ENCODE measurements around the gene VAMP2.

VAMP2 gene

DNA sequence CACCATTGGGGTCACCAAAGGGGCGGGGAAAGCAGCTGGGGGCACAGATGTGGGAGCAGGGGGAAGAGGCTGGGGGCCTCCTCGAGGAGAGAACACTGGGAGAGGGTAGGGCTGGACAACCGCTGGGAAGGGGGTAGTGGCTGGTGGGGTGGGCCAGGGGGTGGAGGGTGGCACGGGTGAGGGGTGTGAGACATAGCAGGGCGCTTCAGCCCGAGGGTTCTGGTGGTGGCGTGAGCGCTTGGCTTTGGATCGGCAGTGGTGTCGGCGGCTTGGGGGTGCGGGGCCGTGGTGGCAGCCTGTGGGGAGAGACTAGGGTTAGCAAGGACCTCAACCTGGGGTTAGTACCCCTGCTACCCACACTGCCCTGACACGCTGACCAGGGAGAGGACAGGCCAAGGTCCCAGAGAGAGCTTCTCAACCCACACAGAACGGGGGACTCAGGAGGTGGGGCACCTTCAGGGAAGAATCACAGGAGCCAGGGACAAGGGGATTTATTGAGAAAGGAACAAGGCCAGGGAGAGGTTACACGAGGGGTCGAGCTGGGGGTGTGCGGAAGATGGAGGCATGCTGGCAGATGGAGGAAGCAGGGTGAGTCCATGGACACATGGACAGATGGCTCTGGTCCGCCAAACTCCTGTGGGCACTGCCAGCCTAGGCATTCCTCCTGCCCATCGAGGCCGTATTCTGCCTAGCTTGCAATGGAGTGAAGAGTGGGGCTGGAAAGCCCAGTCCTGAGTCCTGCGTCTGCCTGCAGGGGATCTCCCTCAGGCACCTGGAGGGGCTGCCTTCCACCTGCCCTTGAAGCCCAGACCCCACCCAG is 19.0 kb downstream of the VAMP2 start:
- no peak for DNase-seq

DNA sequence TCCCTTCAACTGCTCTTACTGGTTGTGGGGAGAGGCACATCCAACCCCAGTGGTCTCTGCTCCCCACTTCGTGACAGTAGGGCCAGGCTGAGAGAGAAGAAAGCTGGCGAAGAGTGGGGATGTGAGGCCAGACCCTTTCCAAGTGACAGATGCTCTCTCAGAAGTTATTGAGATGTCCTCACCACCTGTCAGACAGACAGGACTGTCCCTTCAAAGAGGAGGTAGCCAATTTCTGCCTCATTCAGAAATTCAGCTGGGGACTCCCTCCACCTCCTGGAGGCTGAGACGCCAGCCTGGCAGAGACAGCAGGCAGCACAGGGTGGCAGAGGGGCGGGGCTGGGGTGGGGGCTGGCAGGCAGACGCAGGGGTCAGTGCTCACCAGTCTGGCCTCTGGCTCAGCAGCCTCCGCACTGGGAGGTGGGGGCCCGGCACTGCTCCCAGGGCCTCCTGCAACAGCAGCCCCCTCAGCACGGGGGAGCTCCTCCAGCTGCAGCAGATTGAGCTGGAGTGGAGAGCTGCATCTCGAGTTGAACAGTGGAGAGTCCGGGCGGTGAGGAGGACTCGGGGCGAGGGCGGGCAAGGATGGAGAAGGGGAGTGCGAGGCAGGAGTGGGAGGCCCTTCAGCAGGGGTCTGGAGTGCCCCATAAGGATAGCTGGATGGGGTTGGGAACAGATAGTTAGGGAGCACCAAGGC is 19.7 kb downstream of the VAMP2 start:
- DNase-seq = no peak

DNA sequence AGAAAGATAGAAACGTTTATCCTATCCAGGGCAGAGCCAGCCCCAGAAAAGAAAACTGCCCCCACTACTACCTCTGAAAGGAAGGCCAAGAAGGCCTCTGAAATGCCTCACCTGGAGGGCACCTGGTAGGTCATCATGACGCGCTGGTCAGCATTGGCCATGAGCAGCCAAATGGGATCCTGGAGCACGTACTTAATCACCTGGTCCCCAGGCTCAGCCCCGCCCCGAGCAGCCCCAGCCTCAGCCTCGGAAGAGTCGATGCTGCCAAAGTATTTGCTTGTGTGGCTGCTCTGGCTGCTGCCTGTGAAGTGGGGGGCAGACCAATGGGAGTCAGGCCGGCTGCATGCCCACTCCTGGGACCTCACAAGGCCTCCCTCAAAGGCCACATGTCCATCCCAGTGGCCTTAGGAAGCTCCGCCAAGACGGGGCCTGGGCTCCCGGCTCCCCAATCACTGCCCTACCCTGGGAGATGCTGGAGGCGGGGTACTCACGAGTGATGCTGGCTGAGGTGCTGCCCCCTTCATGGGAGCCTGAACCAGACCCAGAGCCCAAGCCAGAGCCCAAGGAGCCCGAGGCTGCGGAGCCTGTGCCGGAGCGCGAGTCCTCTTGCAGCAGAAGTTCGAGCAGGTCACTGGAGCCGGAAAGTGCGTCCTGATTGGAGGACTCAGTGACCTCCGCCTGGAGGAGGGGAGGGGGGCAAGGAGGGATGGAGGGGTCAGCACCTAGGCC is 20.4 kb downstream of the VAMP2 start:
- DNase-seq = no peak

DNA sequence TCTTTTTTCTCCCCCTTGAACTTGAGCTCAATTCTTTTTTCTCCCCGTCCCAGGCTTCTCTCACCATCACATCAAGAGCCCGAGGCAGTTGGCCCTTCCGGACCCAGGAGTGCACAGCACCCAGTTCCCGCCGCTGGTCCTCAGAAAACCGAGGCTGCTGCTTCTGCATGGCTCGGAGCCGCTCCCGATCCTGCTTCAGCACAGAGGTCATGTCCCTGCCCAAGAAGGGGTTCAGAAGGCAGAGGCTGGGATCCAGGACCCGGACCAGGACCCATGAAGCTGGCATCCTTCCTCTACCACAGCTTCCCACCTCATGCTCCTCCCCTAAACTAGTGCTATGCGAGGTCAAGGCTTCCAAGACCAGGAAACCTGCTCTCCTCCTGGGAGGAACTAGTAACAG is 21.0 kb downstream of the VAMP2 start:
- DNase-seq = no peak

DNA sequence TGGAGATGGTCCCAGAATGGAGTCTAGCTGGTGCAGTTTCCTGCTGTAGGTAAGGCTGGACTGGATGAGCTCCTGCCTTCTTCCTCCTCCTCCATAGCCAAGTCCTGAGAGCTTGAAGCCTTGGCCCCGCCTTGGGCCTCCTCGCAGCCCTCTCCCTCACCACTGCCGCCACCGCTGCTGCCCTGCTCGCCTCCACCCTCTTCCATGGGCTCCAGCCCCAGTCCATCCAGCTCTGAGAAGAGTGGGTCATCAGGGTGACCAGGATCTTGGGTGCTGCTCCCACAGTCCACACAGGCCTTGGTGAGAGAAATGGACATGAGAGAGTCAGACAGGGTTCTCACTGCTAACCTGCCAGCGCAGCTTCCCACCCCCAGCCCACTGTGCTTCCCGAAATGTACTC is 21.7 kb downstream of the VAMP2 start:
- no peak for DNase-seq

DNA sequence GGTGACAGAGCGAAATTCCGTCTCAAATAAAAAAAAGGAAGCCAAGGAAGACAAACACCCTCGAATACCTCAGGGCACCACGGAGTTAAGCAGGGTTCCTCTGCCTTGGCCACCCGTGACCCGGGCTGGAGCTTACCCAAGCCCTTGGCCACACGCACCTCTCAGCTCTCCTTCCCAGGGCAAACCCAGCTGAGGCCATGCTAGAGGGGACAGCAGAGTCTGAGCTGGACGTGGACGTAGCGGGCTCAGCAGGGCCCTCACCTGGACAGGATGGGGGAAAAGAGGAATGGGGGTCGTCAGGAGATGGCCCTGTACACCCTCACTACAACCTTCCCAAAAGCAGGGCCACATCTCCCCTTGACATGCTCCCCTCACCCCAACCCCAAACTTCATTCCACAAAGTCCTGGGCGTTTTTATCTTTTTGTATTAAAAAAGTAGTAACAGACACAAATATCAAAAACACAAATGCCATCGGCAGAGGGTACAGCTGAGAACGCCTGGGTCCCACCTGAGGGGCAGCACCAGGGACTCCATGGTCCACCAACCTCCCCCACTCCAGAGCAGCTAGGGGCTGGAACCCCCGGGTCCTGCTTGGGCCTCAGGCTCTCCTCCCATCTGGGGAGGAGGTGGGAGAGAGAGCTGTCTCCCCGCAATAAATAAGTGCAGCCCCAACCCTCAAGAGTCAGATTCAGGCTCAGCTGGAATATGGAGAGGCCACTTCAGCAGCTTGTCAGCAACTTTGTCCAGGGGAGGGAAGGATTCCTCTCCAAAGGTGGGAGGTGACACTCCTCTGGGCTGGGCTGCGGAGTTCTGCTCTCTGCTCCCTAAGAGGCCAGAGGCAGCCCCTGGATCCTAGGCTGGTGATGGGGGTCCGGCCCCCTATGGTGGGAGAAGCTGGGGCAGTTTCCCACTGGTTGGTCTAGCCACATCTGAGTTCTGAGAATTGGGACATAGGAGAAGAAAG is 22.4 kb downstream of the VAMP2 start:
- no peak for DNase-seq

DNA sequence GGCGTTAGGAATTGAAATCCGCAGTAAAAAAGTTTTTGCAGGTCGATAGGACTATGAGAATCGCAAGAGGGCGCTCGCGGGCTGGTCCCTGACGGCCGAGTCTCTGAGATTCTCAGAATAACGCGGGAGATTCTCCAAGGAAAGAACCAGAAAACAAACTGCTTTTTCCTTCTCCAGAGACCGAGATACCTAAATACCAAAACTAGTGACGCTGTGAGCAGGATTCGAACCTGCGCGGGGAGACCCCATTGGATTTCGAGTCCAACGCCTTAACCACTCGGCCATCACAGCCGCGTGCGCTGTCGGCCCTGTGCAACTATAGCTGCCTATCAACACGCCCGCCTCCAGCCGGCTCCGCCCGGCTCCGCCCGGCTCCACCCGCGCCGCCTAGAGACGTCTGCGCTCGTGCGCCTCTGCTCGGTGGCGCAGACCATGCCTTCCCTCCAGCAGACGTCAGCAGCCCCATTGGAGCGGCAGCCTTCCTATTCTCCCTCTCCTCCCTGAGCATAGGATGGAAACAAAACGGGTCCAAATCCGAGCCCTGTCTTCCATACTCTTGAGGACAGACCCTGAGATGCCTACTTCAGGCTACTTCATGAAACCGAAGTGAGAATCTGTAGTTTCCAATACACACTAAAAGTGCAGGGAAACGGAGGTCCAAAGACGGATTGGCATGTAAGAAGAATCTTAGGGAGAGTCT is 23.9 kb downstream of the VAMP2 start:
- DNase-seq = peak; percentile 45 to 99 (median 91)

DNA sequence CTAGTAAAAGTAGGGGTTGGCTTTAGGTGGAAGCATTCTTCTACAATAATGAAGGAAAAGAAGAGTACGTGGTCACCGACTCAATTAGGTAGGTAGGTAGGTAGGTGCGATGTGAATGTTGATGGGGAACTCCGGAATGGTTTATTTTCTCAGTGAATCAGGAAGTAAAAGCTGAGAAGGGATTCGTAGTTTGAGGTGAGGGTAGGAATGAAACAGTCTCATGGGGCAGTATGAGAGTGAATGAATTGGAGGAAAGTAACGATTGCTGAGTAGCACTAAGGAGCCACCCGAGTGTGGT is 24.4 kb downstream of the VAMP2 start:
- DNase-seq = no peak

DNA sequence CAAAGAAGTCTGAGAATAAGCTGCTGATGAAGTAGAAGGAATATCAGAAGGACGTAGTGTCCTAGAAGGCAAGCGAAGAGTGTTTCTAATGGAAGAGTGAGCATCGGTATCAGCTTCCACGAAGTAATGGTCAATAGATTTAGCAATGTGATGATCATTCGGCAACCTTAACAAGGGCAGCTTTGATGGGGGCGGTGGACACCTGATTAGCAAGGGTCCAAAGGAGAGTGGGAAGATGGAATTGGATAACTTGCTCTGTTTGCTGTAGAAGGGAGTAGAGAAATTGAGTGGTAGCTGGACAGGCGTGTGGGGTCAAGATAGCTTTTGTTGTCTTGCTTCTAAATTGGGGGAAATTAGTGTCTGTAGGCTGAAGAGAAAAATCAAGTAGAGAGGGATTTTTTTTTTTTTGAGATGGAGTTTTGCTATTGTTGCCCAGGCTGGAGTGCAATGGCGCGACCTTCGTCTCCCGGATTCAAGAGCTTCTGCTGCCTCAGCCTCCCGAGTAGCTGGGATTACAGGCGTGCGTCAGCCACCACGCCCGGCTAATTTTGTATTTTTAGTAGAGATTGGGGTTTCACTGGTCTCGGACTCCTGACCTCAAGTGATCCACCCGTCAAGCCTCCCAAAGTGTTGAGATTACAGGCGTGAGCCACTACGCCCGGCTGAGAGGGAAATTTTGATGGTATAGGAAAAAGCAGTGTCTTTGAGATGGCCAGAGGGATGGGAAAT is 24.9 kb downstream of the VAMP2 start:
- DNase-seq = no peak

DNA sequence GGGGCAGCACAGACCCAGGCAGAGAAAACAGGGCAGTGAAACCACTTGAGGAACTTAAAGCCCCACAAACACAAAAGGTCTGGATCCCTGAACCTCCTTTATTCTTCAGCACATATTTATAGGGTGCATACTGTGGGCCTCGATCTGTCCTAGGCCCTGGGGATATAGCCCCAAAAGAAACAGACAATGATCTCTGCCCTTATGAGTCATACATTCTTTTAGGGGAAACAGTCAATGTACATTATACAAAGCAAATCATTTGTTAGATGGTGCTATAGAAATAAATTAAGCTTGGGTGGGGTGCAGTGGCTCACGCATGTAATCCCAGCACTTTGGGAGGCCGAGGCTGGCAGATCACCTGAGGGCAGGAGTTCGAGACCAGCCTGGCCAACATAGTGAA is 28.8 kb downstream of the VAMP2 start:
- no peak for DNase-seq

DNA sequence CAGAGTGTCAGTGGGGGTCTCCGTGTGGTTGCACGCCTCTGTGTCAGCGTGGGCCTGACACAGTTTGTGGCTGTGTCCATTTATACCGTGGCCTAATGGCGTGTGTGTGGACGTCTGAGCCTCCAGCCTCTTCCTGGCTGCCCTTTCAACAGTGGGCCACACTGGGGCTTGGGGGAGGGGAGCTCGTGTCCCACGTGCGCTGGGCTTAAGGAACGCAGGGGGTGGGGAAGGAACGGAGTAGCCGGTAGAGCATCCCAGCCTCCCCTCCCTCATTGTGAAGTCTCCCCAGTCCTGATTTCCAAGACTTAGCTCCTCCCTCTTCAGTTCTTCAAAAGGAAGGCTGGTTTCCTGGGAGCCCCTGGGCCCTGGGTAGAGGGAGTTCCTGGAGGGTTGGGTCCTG is 29.3 kb downstream of the VAMP2 start:
- no peak for DNase-seq

DNA sequence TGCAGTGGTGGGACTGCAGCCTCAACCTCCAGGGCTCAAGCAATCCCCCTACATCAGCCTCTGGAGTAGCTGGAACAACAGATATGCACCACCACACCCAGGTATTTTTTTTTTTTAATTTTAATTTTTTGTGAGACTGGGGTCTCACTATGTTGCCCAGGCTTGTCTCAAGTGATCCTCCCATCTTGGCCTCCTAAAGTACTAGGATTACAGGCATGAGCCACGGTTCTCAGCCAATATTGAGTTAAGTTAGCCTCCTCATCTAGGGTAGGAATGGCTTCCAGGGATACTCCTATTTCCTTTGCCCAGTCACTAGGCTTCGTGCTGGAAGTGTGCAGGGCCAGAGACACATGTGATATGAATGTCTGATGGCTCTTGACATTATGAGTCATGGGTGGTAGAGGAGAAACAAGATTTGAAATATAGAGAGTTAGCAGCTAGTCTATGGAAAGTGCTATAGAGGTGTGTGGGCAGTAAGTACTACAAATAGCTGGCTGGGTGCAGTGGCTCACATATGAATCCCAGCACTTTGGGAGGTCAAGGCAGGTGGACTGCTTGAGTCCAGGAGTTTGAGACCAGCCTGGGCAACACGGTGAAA is 30.8 kb downstream of the VAMP2 start:
- no peak for DNase-seq

DNA sequence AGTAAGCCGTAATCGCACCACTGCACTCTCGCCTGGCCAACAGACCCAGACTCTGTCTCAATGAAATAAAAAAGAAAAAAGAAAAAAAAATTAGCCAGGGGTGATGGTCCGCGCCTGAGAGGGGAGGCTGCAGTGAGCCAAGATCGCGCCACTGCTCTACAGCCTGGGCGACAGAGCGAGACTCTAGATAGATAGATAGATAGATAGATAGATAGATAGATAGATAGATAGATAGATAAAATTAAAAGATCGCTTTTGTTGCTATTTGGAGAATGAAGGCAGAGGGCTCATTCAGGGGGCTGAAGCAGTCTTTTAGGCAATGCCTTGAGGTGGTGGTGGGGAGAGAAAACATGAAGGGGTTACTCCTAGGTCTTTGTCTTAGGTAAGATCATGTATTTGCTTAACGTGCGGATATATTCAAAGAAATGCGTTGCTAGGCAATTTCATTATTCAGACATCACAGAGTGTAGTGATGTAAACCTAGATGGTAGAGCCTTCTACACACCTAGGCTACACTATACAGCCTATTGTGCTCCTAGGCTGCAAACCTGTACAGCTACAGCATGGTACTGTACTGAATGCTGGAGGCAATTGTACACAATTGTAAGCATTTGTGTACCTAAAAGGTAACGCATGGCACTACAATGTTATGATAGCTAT is 34.5 kb downstream of the VAMP2 start:
- no peak for DNase-seq

DNA sequence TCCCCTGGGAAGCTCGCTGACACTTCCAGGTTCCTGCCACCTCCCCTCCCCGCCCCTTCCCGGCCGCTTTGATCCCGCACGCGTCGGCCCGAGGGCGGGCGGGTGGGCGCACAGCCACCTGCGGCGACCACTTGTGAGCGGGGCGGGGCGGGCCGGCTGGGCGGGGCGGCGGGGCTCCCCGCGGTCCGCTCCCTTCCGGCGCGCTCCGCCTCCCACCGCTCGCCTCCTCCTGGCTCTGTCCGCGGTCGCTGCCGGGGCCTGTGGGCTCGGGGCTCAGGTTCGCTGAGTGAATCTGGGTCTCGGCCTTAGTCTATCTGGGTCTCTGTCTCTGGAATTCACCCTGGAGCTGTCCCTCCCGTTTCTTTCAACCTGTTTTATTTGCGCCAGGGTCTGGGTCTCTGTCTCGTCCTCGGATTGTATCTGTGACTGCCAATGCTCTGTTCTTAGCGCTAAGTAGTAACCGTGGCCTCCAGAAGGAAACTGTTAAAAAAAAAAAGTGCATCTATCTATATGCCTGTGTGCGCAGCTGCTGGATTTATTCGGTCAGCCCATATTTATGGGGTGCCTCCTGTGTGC is 36.2 kb downstream of the VAMP2 start:
- DNase-seq = peak in 15 of 58 donors; percentile 14 to 70 (median 37)

DNA sequence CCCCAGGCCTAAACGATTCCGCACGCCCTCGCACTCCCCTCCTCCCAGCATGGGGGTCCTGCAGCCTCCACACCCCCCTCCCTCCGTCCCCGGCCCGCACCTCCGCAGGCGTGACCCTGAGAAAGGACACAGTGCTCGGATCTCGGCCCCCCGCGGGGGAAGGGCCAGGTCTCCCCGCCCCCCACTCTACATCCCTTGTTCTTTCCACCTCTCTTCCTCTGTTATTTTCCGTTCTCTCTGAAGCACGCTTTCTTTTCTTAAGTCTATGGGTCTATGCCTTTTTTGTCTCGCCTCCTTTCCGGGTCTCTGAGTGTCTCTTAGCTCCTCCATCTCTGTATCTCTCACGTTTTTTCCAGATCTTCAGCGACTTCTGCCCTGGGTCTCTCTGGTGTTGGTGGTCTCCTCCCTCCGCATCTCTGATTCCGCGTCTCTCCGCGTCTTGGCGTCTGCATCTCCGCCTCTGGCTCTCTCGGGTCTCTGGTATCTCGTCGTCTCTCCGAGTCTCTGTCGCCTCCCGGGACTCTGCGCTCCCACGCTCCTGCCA is 36.7 kb downstream of the VAMP2 start:
- DNase-seq = peak in 5 of 58 donors; percentile 16 to 70 (median 56)

DNA sequence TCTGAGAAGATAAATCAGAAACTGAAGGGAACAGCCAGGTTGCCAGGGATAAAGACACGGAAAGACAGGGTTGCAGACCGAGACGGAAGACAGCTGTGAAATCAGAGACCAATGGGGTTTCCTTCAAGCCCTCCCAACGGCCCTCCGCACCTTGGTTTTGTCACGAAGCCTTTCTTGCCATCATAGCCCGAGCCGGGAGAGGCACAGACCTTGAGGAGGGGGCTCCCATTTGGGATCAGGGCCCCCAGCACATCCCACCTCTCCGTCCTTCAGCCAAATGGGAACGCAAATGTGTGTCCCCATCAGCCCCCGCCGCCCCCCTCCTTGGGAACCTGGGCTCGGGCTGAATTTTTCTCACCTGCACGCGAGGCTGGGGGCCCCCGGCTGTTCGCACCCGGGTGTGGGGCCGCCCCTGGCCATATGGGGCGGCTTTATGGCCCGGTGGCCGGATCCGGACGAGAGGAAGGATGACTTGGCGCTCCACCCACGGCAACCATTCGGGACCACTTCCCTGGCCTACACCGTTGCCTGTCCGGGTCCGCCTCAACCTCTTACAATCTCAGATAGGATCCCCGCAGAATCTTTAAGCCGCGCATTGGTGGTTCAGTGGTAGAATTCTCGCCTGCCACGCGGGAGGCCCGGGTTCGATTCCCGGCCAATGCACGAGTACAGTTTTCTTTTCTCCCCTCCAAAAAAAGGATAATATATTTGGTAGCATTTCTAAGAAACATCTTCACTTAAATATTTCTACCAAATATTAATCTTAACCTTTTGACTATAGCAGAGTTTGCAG is 37.4 kb downstream of the VAMP2 start:
- DNase-seq = peak in 55 of 58 donors; percentile 23 to 88 (median 73)
